Measurements from ENCODE around the gene NSUN2. TPM values are rescaled to one million over a fixed set of nuclear protein-coding genes. Genes with fewer than 3 reads are reported as not detected.

NSUN2 gene
- total RNA-seq, 4 donors from 2014 or later, result 29.9 to 77.1 (median 51.7) TPM

DNA sequence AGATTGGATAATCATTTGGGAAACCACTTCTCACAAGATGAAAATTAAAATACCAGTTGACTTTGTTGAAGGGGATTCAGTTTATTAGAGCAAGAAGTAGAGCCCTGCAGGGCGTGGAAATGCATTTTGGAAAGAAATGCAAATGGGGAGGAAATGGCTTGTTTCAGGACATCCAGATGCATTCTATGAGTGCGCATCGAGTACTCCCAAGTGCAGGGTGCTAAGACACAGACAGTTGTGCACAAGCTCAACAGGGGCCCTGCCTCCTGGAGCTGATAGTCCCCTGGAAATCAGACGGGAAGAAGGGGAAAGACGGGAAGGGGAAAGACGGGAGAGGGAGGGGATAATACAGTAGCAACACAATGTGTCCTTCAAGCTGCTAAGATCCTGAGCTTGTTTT is 64.0 kb downstream of the NSUN2 start:
- no peaks in the 10 kb centered on the region for H3K36me3 ChIP-seq
- no peaks in the 10 kb centered on the region for H3K4me1 ChIP-seq
- peaks cover 4% of the 10 kb centered on the region for H3K27me3 ChIP-seq
- WGBS, 2 donors (ENCODE audit: low coverage in 1 of 2), result 62 to 70% methylated on average over 2 to 6 of the region's 6 CpGs
- intact Hi-C loops (cut with DNase I; ENCODE audit: low total_unique reads), result no loop called here
- H3K27ac ChIP-seq, result no peak overlapping the region
- no peak overlapping the region for H3K4me3 ChIP-seq
- in situ Hi-C loops (cut with MboI; ENCODE audit: low pct_ligation_motif_present in 1 of 4, low pct_unique_long_range_greater_than_20kb in 1 of 4, low sequenced_read_pairs in 3 of 4), result no loop called here
- TF ChIP-seq POLR2AphosphoS5 (IDR thresholded peaks at IDR 0.05) (no peak), EP300 (IDR thresholded peaks at IDR 0.05; ENCODE audit: low read depth) (no peak), POLR2A (IDR thresholded peaks at IDR 0.05) (no peak)
- TF ChIP-seq, protein P1, sequence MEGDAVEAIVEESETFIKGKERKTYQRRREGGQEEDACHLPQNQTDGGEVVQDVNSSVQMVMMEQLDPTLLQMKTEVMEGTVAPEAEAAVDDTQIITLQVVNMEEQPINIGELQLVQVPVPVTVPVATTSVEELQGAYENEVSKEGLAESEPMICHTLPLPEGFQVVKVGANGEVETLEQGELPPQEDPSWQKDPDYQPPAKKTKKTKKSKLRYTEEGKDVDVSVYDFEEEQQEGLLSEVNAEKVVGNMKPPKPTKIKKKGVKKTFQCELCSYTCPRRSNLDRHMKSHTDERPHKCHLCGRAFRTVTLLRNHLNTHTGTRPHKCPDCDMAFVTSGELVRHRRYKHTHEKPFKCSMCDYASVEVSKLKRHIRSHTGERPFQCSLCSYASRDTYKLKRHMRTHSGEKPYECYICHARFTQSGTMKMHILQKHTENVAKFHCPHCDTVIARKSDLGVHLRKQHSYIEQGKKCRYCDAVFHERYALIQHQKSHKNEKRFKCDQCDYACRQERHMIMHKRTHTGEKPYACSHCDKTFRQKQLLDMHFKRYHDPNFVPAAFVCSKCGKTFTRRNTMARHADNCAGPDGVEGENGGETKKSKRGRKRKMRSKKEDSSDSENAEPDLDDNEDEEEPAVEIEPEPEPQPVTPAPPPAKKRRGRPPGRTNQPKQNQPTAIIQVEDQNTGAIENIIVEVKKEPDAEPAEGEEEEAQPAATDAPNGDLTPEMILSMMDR (IDR thresholded peaks at IDR 0.05), result no peak
- H3K9me3 ChIP-seq, result no peaks in the 10 kb centered on the region
- no peak for DNase-seq

DNA sequence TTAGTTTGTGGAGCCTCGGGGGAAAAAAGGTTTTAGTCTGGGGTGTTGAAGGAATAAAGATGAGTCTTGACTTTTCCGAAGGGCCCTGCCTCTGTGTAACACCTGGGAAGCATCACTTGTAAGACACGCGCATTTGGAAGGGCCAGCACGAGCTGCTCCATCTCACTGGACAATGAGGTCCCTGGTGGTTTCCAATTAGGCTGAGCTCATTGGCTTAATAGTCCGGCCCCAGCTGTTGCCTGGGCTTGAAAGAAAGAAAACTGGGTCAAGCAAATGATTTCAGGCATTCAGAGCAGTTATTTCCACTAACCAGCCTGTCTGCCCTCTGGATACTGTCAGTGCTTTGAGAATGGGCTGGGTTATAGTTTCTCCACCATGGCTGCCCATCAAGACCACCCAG is 64.5 kb downstream of the NSUN2 start:
- 72% methylated on average over 6 of the region's 6 CpGs; no CpG with 5 or more reads in 1 of the 2 donors for WGBS, 2 donors (ENCODE audit: low coverage in 1 of 2)
- in situ Hi-C loops (cut with MboI; ENCODE audit: low pct_ligation_motif_present in 1 of 4, low pct_unique_long_range_greater_than_20kb in 1 of 4, low sequenced_read_pairs in 3 of 4) (no loop called here), intact Hi-C loops (cut with DNase I; ENCODE audit: low total_unique reads) (no loop called here)
- Histone ChIP-seq H3K27ac (no peak overlapping the region), H3K4me3 (no peak overlapping the region), H3K4me1 (no peaks in the 10 kb centered on the region), H3K27me3 (peaks cover 4% of the 10 kb centered on the region), H3K9me3 (no peaks in the 10 kb centered on the region), H3K36me3 (no peaks in the 10 kb centered on the region)
- no peak for DNase-seq
- TF ChIP-seq POLR2A (IDR thresholded peaks at IDR 0.05) (no peak), POLR2AphosphoS5 (IDR thresholded peaks at IDR 0.05) (no peak), EP300 (IDR thresholded peaks at IDR 0.05; ENCODE audit: low read depth) (no peak)
- TF ChIP-seq, protein P1 (IDR thresholded peaks at IDR 0.05), result no peak

DNA sequence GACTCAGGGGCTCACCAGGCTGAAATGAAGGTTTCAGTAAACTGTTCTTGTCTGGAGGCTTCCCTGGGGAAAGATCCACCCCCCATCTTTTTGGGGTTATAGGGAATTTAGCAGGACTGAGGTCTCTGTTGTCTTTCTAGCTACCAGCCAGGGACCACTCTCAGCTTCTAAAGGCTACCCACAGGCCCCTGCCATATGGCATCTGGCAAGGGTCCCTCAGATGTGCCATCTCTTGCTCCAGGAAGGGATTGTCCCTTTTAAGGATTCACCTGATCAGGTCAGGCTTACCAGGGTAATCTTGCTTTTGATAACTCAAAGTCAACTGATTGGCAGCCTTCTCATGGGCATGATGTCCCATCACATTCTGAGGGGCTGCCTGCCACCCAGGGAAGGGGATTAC is 65.0 kb downstream of the NSUN2 start:
- Histone ChIP-seq H3K36me3 (no peaks in the 10 kb centered on the region), H3K27ac (no peak overlapping the region), H3K4me3 (no peak overlapping the region), H3K27me3 (peaks cover 4% of the 10 kb centered on the region), H3K4me1 (no peaks in the 10 kb centered on the region), H3K9me3 (no peaks in the 10 kb centered on the region)
- intact Hi-C loops (cut with DNase I; ENCODE audit: low total_unique reads), result no loop called here
- in situ Hi-C loops (cut with MboI; ENCODE audit: low pct_ligation_motif_present in 1 of 4, low pct_unique_long_range_greater_than_20kb in 1 of 4, low sequenced_read_pairs in 3 of 4), result no loop called here
- no peak for TF ChIP-seq POLR2A (IDR thresholded peaks at IDR 0.05)
- no peak for TF ChIP-seq EP300 (IDR thresholded peaks at IDR 0.05; ENCODE audit: low read depth)
- TF ChIP-seq POLR2AphosphoS5 (IDR thresholded peaks at IDR 0.05), result no peak
- TF ChIP-seq, protein P1 (IDR thresholded peaks at IDR 0.05), result no peak
- DNase-seq, result no peak

DNA sequence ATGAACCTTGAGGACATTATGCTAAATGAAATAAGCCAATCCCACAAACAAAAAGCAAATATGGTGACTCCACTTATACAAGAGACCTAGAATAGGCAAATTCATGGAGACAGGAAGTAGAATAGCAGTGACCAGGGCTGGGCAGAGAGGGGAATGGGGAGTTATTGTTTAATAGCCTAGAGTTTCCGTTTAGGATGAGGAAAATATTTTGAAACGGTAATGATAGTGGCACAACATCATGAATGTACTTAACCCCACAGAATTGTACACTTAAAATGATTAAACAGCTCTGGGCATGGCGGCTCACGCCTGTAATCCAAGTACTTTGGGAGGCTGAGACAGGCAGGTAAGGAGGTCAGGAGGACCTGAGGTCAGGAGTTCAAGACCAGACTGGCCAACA is 65.8 kb downstream of the NSUN2 start:
- 69 to 88% methylated on average over 4 of the region's 4 CpGs for WGBS, 2 donors (ENCODE audit: low coverage in 1 of 2)
- Histone ChIP-seq H3K36me3 (no peaks in the 10 kb centered on the region), H3K4me1 (no peaks in the 10 kb centered on the region), H3K27me3 (peaks cover 4% of the 10 kb centered on the region), H3K4me3 (no peak overlapping the region), H3K9me3 (no peaks in the 10 kb centered on the region), H3K27ac (no peak overlapping the region)
- TF ChIP-seq POLR2AphosphoS5 (IDR thresholded peaks at IDR 0.05), result no peak
- TF ChIP-seq POLR2A (IDR thresholded peaks at IDR 0.05), result no peak
- TF ChIP-seq, protein P1 (IDR thresholded peaks at IDR 0.05), result no peak
- no peak for TF ChIP-seq EP300 (IDR thresholded peaks at IDR 0.05; ENCODE audit: low read depth)
- in situ Hi-C loops (cut with MboI; ENCODE audit: low pct_ligation_motif_present in 1 of 4, low pct_unique_long_range_greater_than_20kb in 1 of 4, low sequenced_read_pairs in 3 of 4), result no loop called here
- DNase-seq, result no peak
- intact Hi-C loops (cut with DNase I; ENCODE audit: low total_unique reads), result no loop called here

Data from transverse colon (tissue), 4 donors.